GM18951 (cell line): ENCODE results near the gene NUAK1.

ENCODE experiments used
- POLR2A ChIP-seq: IDR thresholded peaks from 4 replicates; pipeline ENCODE4 v1.6.1; 2011; ENCODE audit warnings: mild to moderate bottlenecking; ENCODE audit not compliant: insufficient read length, insufficient read depth; ENCODE audit errors: extremely low read depth
- in situ Hi-C: fragments of 300-500 bp; cut with MboI; formaldehyde crosslinking; loops from one replicate; pipeline ENCODE4 v1.12.0; 2022; ENCODE audit warnings: low sequenced_read_pairs, mixed read lengths, inconsistent platforms; ENCODE audit not compliant: unreplicated experiment

The NUAK1 gene

DNA sequence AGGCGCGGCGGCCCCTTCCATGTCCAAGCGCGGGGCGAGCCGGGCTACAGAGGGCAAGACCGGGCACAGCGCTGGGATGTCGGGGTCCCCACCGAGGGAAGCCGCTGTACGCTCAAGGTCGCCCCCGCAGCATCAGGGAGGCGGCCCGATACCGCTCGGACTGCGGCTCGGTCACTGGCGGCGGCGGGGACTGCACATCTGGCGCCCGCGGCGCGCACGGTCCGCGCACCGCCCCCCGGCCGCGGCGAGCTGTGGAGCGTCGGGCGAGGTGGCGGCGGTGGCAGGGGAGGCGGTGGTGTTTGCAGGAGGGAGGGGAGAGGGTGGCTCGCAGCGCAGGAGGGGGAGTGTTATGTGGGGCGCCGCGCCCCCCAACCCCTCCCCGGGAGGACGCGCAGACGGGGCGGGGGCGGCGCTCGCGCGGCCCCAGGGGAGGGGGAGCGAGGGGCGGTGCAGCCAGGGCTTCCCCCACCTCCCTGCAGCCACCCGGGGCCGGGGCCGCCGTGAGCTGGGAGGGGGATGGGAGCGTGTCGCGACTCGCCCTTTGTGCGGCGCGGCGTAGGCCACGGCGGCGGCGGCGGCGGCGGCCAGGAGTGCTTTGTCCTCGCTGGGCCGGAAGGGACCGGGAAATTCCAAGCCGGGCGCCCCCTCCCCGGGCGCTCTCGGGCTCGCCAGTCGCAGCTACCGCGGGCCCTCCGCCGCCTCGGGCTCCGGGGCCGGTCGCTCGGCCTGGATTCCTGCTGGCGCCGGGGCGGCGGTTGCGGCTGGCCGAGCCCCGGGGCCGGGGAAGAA lies at the start of gene NUAK1:
NUAK1 (minus strand) TSS at position 322 of the 789 bp plus-strand sequence; CDS start at position 21, 301 bp downstream.
- no peak for TF ChIP-seq POLR2A
- in situ Hi-C loops, result no loop called here

- in situ Hi-C loops, result no loop called here
- TF ChIP-seq POLR2A, result no peak
These were observed 49.5 kb upstream of the NUAK1 start for GRCh38 chr12:106188256-106188655.

- no peak for TF ChIP-seq POLR2A
- in situ Hi-C loops, result no loop called here
These were observed 49.1 kb upstream of the NUAK1 start for GRCh38 chr12:106187842-106188241.

GRCh38 chr12:106187155-106187789 lies 48.5 kb upstream of the NUAK1 start:
- in situ Hi-C loops, result no loop called here
- TF ChIP-seq POLR2A, result no peak

DNA sequence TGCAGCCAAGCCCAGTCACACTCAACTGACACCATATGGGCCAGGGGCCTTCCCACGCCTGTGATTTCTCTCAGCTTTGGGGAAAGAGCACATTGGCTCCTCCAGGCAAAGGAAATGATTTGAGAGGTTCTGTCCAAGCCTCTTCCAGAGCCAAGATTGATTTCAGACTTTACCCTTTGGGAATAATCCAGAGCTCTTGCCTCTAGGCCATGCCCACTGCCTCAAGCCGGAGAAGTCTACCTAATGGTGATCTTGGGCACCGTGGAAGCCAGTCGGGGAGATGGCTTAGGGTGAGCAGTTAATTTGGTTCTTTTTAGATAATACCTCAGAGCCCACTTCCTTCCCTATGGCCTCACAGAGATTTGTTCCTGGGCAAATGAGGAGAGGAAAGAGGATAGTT lies 45.0 kb upstream of the NUAK1 start:
- in situ Hi-C loops, result no loop called here
- no peak for TF ChIP-seq POLR2A

- no peak for TF ChIP-seq POLR2A
- in situ Hi-C loops, result no loop called here
These were observed 42.8 kb upstream of the NUAK1 start for GRCh38 chr12:106181401-106182114.

- no peak for TF ChIP-seq POLR2A
- in situ Hi-C loops, result no loop called here
These were observed 40.3 kb upstream of the NUAK1 start for GRCh38 chr12:106179086-106179485.

GRCh38 chr12:106178562-106178961 lies 39.8 kb upstream of the NUAK1 start:
- no peak for TF ChIP-seq POLR2A
- in situ Hi-C loops, result no loop called here

DNA sequence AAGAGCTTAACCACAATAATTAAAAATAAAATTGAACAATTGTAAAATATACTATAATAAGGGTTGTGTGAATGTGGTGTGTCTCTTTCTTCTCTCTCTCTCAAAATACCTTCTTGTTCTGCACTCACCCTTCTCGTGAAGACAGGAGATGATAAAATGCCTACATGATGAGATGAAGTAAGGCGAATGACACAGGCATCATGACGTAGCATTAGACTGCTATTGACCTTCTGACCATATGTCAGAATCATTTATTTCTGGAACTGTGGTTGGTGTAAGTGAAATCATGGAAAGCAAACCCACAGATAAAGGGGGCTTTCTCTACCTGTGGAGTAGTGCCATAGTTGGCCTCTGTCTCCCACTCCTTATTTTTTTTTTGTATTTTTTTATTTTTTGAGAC lies 37.8 kb upstream of the NUAK1 start:
- no peak for TF ChIP-seq POLR2A
- in situ Hi-C loops, result no loop called here

DNA sequence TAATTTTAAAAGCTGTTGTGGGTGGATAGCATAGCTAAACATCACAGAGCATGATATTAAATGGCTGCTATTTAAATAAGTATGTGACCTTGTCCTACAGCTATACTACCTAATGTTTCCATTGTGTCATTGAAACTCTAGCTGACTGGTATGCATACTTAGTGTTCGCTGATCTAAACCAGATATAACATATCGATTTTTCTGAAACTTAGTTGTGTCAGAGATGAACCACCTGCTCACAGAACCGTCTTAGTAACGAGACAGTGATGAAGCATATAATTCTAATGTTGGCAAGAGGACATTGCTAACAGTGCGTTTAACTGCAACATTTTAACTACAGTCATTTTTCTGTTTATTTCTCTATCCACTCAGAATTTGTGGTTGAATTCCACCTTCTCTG lies 36.1 kb upstream of the NUAK1 start:
- no peak for TF ChIP-seq POLR2A
- in situ Hi-C loops, result no loop called here

GRCh38 chr12:106173442-106173841 lies 34.7 kb upstream of the NUAK1 start:
- in situ Hi-C loops, result no loop called here
- TF ChIP-seq POLR2A, result no peak

GRCh38 chr12:106171117-106171750 lies 32.5 kb upstream of the NUAK1 start:
- in situ Hi-C loops, result no loop called here
- TF ChIP-seq POLR2A, result no peak

- in situ Hi-C loops, result no loop called here
- TF ChIP-seq POLR2A, result no peak
These were observed 31.5 kb upstream of the NUAK1 start for GRCh38 chr12:106170285-106170684.
